ENCODE measurements around the gene ECI1. TPM values are rescaled to one million over a fixed set of nuclear protein-coding genes. Genes with fewer than 3 reads are reported as not detected.

Gene ECI1
- total and polyA plus RNA-seq, 2 experiments from 2014 or later: 118 to 143 TPM

DNA sequence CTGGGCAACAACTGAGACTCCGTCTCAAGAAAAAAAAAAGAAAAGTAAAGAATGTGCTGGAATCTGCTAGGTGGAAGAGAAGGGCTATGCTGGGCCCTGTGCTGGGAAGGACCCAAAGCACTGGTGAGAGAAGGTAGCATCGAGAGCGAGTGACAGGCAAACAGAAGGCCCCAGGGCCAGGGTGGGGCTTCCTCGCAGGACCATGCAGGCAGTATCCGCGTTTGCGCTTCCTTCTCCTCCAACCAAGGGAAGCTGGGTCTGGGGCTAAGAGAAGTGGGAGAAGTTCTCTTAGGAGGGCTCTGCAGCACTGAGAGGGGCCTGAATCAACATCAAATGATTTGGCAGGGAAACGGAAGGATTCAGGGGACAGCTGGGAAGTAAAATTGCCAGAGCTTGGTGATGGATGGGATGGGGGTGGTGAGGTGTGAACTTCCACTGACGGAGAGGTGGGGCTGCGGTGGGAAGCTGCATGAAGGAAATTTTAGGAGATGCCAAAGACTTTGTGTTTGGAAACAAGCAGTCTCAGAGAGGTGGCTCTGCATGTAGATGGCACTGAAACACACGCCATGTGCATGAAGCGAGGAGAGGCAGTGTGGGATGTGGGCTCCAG lies 5.2 kb upstream of the ECI1 start (continued):
- TF ChIP-seq, protein P1, sequence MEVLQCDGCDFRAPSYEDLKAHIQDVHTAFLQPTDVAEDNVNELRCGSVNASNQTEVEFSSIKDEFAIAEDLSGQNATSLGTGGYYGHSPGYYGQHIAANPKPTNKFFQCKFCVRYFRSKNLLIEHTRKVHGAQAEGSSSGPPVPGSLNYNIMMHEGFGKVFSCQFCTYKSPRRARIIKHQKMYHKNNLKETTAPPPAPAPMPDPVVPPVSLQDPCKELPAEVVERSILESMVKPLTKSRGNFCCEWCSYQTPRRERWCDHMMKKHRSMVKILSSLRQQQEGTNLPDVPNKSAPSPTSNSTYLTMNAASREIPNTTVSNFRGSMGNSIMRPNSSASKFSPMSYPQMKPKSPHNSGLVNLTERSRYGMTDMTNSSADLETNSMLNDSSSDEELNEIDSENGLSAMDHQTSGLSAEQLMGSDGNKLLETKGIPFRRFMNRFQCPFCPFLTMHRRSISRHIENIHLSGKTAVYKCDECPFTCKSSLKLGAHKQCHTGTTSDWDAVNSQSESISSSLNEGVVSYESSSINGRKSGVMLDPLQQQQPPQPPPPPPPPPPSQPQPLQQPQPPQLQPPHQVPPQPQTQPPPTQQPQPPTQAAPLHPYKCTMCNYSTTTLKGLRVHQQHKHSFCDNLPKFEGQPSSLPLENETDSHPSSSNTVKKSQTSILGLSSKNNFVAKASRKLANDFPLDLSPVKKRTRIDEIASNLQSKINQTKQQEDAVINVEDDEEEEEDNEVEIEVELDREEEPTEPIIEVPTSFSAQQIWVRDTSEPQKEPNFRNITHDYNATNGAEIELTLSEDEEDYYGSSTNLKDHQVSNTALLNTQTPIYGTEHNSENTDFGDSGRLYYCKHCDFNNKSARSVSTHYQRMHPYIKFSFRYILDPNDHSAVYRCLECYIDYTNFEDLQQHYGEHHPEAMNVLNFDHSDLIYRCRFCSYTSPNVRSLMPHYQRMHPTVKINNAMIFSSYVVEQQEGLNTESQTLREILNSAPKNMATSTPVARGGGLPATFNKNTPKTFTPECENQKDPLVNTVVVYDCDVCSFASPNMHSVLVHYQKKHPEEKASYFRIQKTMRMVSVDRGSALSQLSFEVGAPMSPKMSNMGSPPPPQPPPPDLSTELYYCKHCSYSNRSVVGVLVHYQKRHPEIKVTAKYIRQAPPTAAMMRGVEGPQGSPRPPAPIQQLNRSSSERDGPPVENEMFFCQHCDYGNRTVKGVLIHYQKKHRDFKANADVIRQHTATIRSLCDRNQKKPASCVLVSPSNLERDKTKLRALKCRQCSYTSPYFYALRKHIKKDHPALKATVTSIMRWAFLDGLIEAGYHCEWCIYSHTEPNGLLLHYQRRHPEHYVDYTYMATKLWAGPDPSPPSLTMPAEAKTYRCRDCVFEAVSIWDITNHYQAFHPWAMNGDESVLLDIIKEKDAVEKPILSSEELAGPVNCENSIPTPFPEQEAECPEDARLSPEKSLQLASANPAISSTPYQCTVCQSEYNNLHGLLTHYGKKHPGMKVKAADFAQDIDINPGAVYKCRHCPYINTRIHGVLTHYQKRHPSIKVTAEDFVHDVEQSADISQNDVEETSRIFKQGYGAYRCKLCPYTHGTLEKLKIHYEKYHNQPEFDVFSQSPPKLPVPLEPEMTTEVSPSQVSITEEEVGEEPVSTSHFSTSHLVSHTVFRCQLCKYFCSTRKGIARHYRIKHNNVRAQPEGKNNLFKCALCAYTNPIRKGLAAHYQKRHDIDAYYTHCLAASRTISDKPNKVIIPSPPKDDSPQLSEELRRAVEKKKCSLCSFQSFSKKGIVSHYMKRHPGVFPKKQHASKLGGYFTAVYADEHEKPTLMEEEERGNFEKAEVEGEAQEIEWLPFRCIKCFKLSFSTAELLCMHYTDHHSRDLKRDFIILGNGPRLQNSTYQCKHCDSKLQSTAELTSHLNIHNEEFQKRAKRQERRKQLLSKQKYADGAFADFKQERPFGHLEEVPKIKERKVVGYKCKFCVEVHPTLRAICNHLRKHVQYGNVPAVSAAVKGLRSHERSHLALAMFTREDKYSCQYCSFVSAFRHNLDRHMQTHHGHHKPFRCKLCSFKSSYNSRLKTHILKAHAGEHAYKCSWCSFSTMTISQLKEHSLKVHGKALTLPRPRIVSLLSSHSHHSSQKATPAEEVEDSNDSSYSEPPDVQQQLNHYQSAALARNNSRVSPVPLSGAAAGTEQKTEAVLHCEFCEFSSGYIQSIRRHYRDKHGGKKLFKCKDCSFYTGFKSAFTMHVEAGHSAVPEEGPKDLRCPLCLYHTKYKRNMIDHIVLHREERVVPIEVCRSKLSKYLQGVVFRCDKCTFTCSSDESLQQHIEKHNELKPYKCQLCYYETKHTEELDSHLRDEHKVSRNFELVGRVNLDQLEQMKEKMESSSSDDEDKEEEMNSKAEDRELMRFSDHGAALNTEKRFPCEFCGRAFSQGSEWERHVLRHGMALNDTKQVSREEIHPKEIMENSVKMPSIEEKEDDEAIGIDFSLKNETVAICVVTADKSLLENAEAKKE (CRISPR knock-in tag; IDR thresholded peaks at IDR 0.05): no peak
- TF ChIP-seq, protein P2, sequence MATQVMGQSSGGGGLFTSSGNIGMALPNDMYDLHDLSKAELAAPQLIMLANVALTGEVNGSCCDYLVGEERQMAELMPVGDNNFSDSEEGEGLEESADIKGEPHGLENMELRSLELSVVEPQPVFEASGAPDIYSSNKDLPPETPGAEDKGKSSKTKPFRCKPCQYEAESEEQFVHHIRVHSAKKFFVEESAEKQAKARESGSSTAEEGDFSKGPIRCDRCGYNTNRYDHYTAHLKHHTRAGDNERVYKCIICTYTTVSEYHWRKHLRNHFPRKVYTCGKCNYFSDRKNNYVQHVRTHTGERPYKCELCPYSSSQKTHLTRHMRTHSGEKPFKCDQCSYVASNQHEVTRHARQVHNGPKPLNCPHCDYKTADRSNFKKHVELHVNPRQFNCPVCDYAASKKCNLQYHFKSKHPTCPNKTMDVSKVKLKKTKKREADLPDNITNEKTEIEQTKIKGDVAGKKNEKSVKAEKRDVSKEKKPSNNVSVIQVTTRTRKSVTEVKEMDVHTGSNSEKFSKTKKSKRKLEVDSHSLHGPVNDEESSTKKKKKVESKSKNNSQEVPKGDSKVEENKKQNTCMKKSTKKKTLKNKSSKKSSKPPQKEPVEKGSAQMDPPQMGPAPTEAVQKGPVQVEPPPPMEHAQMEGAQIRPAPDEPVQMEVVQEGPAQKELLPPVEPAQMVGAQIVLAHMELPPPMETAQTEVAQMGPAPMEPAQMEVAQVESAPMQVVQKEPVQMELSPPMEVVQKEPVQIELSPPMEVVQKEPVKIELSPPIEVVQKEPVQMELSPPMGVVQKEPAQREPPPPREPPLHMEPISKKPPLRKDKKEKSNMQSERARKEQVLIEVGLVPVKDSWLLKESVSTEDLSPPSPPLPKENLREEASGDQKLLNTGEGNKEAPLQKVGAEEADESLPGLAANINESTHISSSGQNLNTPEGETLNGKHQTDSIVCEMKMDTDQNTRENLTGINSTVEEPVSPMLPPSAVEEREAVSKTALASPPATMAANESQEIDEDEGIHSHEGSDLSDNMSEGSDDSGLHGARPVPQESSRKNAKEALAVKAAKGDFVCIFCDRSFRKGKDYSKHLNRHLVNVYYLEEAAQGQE (IDR thresholded peaks at IDR 0.05; ENCODE audit: unreplicated experiment): no peak
- TF ChIP-seq CREB1 (CRISPR knock-in tag; IDR thresholded peaks at IDR 0.05; ENCODE audit: low read depth): no peak
- TF ChIP-seq POLR2AphosphoS5 (IDR thresholded peaks at IDR 0.05; ENCODE audit: low read depth): no peak
- TF ChIP-seq NANOG (IDR thresholded peaks at IDR 0.05; ENCODE audit: borderline replicate concordance): no peak
- TF ChIP-seq EZH2phosphoT487 (IDR thresholded peaks at IDR 0.05; ENCODE audit: unreplicated experiment): no peak
- TF ChIP-seq, protein P3, sequence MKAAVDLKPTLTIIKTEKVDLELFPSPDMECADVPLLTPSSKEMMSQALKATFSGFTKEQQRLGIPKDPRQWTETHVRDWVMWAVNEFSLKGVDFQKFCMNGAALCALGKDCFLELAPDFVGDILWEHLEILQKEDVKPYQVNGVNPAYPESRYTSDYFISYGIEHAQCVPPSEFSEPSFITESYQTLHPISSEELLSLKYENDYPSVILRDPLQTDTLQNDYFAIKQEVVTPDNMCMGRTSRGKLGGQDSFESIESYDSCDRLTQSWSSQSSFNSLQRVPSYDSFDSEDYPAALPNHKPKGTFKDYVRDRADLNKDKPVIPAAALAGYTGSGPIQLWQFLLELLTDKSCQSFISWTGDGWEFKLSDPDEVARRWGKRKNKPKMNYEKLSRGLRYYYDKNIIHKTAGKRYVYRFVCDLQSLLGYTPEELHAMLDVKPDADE (IDR thresholded peaks at IDR 0.05): no peak

Measured in GM23338 (cell line).